GM18505 (cell line): ENCODE data around the gene SLC11A1.

Experiments used
- ATAC-seq: cut with Tn5 transposase; IDR thresholded peaks from one replicate; pipeline ENCODE4 v1.9.1; 2021; ENCODE audit not compliant: unreplicated experiment
- POLR2A ChIP-seq: IDR thresholded peaks from 4 replicates; pipeline ENCODE4 v1.6.1; 2011; ENCODE audit warnings: borderline replicate concordance; ENCODE audit not compliant: insufficient read depth, insufficient read length; ENCODE audit errors: extremely low read depth

SLC11A1 gene

DNA sequence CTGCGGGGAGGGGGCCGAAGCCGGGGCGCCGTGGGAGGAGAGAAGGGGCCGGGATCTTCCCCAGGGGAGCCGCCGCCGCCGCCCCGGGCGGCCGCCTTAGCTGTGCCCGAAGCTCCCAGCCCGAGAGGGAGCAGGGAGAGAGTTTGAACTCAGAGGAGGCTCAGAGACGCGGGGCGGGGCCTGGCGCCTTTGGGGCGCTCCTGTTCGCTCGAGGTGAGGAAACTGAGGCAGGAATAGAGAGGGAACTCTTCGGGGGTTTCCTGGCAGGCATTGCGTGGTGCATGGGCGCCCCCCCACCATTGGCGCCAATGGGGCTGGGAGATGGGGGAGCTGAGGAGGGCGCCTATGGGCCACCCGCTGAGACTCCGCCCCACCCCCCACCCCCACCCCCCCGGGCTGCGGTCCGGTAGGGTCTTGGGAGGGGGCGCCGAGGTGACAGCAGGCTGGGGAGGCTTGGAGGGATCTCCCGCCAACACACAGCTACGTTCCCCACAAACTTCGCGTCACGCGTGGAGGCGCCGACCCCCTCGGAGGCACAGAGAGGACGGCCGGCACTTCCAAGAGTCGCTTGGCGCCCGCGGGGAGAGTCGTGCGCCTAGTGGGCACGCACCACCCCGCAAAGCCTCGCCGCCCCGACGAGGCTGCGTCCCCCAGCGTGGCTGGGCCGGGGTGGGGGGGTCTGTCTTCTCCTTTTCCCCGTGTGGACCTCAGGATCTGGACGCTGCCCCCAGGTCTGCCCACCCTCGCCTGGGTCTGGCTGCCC, 18.3 kb downstream of the SLC11A1 start:
- no peak for ATAC-seq

GRCh38 chr2:218400930-218401881, 19.1 kb downstream of the SLC11A1 start:
- no peak for ATAC-seq
- no peak for TF ChIP-seq POLR2A

More for the DNA sequence above, 18.3 kb downstream of the SLC11A1 start:
- no peak for TF ChIP-seq POLR2A

DNA sequence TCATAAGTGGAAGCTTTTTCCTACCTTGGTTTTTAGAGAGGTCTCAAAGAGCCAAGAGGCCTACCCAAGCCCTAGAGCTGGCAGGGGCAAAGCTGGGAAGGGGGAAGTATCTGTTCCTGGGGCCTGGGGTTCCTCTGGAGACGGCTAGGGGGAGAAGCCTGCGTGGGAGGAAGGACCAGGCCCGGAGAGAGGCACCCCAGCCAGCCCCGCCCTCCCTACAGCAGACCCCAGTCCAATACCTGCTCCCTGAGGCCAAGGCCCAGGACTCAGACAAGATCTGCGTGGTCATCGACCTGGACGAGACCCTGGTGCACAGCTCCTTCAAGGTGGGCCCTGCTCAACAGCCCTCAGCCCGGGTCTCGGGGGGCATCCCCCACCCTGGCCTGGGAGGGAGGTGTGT, 19.8 kb downstream of the SLC11A1 start:
- no peak for TF ChIP-seq POLR2A
- ATAC-seq, result no peak

DNA sequence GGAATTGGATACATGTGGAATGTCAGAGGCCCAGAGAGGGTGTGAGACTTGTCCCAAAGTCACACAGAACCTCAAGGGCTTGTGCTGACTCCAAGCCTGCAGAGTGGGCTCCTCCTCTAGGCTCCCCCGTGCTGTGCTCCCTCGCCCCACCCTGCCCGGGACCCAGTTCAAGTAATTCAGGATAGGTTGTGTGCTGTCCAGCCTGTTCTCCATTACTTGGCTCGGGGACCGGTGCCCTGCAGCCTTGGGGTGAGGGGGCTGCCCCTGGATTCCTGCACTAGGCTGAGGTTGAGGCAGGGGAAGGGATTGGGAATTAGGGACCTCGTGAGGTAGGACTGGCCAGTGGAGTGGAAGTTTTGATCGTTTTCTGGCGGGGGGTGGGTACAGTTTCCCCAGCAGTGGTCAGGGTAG, 20.4 kb downstream of the SLC11A1 start:
- no peak for ATAC-seq
- TF ChIP-seq POLR2A, result no peak

DNA sequence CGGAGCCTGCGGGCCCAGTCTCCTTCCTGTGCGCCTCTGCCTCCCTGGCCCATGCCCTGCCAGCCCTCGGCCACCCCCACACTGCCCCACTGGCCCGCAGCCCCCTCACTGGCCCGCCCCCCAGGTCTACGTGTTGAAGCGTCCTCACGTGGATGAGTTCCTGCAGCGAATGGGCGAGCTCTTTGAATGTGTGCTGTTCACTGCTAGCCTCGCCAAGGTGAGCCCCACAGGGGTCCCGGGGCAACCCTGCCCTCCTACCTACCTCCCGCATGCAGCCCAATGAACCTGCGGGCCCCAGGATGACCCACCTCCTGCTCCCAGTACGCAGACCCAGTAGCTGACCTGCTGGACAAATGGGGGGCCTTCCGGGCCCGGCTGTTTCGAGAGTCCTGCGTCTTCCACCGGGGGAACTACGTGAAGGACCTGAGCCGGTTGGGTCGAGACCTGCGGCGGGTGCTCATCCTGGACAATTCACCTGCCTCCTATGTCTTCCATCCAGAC, 20.9 kb downstream of the SLC11A1 start:
- ATAC-seq, result no peak
- TF ChIP-seq POLR2A, result no peak

DNA sequence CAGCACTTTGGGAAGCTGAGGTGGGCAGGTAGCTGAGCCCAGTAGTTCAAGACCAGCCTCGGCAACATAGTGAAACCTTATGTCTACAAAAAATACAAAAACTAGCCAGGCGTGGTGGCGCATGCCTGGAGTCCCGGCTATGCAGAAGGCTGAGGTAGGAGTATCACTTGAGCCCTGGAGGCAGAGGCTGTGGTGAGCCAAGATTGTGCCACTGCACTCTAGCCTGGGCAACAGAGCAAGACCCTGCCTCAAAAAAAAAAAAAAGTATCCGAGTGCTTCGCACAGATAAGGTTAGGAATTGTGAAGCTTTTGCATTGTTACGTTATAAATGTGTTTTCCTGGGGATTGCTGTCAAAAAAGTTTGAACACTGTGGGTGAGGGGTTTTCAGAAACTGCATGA, 21.7 kb downstream of the SLC11A1 start:
- no peak for ATAC-seq
- no peak for TF ChIP-seq POLR2A

DNA sequence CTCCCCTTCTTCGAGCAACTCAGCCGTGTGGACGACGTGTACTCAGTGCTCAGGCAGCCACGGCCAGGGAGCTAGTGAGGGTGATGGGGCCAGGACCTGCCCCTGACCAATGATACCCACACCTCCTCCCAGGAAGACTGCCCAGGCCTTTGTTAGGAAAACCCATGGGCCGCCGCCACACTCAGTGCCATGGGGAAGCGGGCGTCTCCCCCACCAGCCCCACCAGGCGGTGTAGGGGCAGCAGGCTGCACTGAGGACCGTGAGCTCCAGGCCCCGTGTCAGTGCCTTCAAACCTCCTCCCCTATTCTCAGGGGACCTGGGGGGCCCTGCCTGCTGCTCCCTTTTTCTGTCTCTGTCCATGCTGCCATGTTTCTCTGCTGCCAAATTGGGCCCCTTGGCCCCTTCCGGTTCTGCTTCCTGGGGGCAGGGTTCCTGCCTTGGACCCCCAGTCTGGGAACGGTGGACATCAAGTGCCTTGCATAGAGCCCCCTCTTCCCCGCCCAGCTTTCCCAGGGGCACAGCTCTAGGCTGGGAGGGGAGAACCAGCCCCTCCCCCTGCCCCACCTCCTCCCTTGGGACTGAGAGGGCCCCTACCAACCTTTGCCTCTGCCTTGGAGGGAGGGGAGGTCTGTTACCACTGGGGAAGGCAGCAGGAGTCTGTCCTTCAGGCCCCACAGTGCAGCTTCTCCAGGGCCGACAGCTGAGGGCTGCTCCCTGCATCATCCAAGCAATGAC, 22.4 kb downstream of the SLC11A1 start:
- no peak for ATAC-seq
- TF ChIP-seq POLR2A, result no peak

DNA sequence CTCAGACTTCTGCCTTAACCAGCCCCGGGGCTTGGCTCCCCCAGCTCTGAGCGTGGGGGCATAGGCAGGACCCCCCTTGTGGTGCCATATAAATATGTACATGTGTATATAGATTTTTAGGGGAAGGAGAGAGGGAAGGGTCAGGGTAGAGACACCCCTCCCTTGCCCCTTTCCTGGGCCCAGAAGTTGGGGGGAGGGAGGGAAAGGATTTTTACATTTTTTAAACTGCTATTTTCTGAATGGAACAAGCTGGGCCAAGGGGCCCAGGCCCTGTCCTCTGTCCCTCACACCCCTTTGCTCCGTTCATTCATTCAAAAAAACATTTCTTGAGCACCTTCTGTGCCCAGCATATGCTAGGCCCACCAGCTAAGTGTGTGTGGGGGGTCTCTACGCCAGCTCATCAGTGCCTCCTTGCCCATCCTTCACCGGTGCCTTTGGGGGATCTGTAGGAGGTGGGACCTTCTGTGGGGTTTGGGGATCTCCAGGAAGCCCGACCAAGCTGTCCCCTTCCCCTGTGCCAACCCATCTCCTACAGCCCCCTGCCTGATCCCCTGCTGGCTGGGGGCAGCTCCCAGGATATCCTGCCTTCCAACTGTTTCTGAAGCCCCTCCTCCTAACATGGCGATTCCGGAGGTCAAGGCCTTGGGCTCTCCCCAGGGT, 23.1 kb downstream of the SLC11A1 start:
- ATAC-seq, result no peak

DNA sequence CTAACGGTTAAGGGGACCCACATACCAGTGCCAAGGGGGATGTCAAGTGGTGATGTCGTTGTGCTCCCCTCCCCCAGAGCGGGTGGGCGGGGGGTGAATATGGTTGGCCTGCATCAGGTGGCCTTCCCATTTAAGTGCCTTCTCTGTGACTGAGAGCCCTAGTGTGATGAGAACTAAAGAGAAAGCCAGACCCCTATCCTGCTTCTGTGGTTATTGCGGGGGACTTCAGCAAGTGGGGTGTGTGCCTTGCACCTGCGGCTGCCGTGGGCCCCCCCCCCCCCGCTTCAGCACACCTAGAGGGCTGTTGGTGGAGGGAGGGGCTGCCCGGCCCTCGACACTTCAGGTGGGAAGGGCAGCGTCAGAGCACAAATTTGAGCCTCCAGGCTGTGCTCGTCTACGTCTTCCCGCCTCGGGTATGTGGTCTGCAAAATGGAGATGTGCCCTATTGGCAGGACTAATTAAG, 23.7 kb downstream of the SLC11A1 start:
- no peak for TF ChIP-seq POLR2A
- peak; percentile 17 for ATAC-seq

More for the DNA sequence above, 23.1 kb downstream of the SLC11A1 start:
- no peak for TF ChIP-seq POLR2A

GRCh38 chr2:218406209-218406948, 24.3 kb downstream of the SLC11A1 start:
- TF ChIP-seq POLR2A, result no peak
- ATAC-seq, result peak; percentile 71

DNA sequence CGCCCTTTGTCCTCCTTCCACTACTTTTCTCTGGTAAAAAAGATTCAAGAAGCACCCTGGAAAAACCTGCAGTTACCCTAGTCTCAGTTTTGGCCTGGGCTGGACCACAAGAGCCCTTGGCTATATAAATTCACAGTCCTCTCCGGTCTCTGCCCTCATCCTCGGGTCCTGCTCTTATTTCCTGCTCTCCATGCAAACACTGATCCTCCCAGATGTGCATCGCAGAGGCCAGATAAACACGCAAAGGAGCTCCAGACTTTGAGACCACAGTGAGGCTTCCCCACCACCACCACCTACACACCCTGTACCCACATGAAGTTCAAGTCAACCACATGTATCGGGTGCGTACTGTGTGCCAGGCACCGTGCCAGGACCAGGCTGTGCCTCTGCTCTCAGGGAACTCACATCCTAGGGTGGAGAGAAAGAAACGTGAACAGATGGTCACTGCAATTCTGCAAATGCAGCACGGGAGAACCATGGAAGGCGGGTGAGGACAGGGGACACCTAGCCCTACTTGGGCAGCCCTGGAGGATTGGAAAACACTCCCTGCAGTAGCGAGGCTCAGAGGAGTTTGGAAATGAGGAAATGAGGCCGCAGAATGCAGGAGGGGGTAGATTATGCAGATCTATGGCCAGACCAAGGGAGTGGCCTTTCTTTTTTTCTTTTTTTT, 25.0 kb downstream of the SLC11A1 start:
- no peak for ATAC-seq

More for the DNA sequence above, 25.0 kb downstream of the SLC11A1 start:
- no peak for TF ChIP-seq POLR2A
